HG03457 (cell line): ENCODE data around the gene DAPK2.

Experiments
- ATAC-seq: cut with Tn5 transposase; IDR thresholded peaks from one replicate; pipeline ENCODE4 v1.9.1; 2021; ENCODE audit warnings: moderate number of reproducible peaks; ENCODE audit not compliant: unreplicated experiment

Gene DAPK2

GRCh38 chr15:63945838-63946298 is 100.4 kb downstream of the DAPK2 start:
- ATAC-seq: no peak

GRCh38 chr15:63945007-63945788 is 101.1 kb downstream of the DAPK2 start:
- no peak for ATAC-seq

GRCh38 chr15:63944681-63944955 is 101.7 kb downstream of the DAPK2 start:
- ATAC-seq: no peak

GRCh38 chr15:63943829-63944680 is 102.2 kb downstream of the DAPK2 start:
- ATAC-seq: no peak

GRCh38 chr15:63942486-63943365 is 103.6 kb downstream of the DAPK2 start:
- ATAC-seq: no peak

GRCh38 chr15:63941698-63942465 is 104.4 kb downstream of the DAPK2 start:
- ATAC-seq: no peak

- ATAC-seq: no peak
Observed at GRCh38 chr15:63940966-63941620, 105.2 kb downstream of the DAPK2 start.

GRCh38 chr15:63939531-63940130 is 106.7 kb downstream of the DAPK2 start:
- no peak for ATAC-seq

GRCh38 chr15:63938486-63939061 is 107.7 kb downstream of the DAPK2 start:
- ATAC-seq: no peak

GRCh38 chr15:63933522-63933921 is 112.8 kb downstream of the DAPK2 start:
- no peak for ATAC-seq

- ATAC-seq: no peak
Observed at GRCh38 chr15:63931556-63931955, 114.7 kb downstream of the DAPK2 start.

GRCh38 chr15:63930034-63930433 is 116.3 kb downstream of the DAPK2 start:
- no peak for ATAC-seq

GRCh38 chr15:63928185-63928842 is 118.0 kb downstream of the DAPK2 start:
- ATAC-seq: no peak

- no peak for ATAC-seq
Observed at GRCh38 chr15:63923993-63924950, 122.0 kb downstream of the DAPK2 start.

- no peak for ATAC-seq
Observed at GRCh38 chr15:63922916-63923315, 123.4 kb downstream of the DAPK2 start.

- no peak for ATAC-seq
Observed at GRCh38 chr15:63922261-63922904, 123.9 kb downstream of the DAPK2 start.
